HG03025 (cell line): ENCODE data around the gene LIMA1.
"Not testable (repeated sequence)": the region's sequence is repeated elsewhere in the genome, so short reads cannot be mapped to it uniquely, and the experiment has no call there.

Source experiments
- ATAC-seq: cut with Tn5 transposase; IDR thresholded peaks from one replicate; pipeline ENCODE4 v1.9.1; 2021; ENCODE audit warnings: mild to moderate bottlenecking, moderate library complexity; ENCODE audit not compliant: unreplicated experiment, low FRiP score

LIMA1 gene

GRCh38 chr12:50290692-50291091, 7.4 kb upstream of the LIMA1 start:
- not testable (repeated sequence) for ATAC-seq

- no peak for ATAC-seq
These were observed 4.0 kb upstream of the LIMA1 start for GRCh38 chr12:50287271-50287670.

- no peak for ATAC-seq
These were observed 1.9 kb upstream of the LIMA1 start for GRCh38 chr12:50285253-50285652.

- no peak for ATAC-seq
These were observed 545 bp downstream of the LIMA1 start for GRCh38 chr12:50282721-50283228.

GRCh38 chr12:50279501-50279900, 3.8 kb downstream of the LIMA1 start:
- ATAC-seq: no peak

GRCh38 chr12:50276912-50277671, 6.2 kb downstream of the LIMA1 start:
- ATAC-seq: no peak

- ATAC-seq: no peak
These were observed 7.3 kb downstream of the LIMA1 start for GRCh38 chr12:50276068-50276467.

GRCh38 chr12:50275556-50275955, 7.8 kb downstream of the LIMA1 start:
- no peak for ATAC-seq

- not testable (repeated sequence) for ATAC-seq
These were observed 8.2 kb downstream of the LIMA1 start for GRCh38 chr12:50275127-50275526.

GRCh38 chr12:50271724-50272247, 11.5 kb downstream of the LIMA1 start:
- ATAC-seq: no peak

- no peak for ATAC-seq
These were observed 14.8 kb downstream of the LIMA1 start for GRCh38 chr12:50268482-50268881.

GRCh38 chr12:50265770-50266524, 17.4 kb downstream of the LIMA1 start:
- ATAC-seq: no peak

- ATAC-seq: no peak
These were observed 19.5 kb downstream of the LIMA1 start for GRCh38 chr12:50263832-50264231.

- no peak for ATAC-seq
These were observed 21.7 kb downstream of the LIMA1 start for GRCh38 chr12:50261654-50262053.

GRCh38 chr12:50258167-50258551, 25.2 kb downstream of the LIMA1 start:
- ATAC-seq: no peak

GRCh38 chr12:50257236-50258166, 25.8 kb downstream of the LIMA1 start:
- no peak for ATAC-seq

- no peak for ATAC-seq
These were observed 26.6 kb downstream of the LIMA1 start for GRCh38 chr12:50256761-50257160.

- ATAC-seq: no peak
These were observed 30.2 kb downstream of the LIMA1 start for GRCh38 chr12:50252977-50253602.

GRCh38 chr12:50251619-50252252, 31.6 kb downstream of the LIMA1 start:
- ATAC-seq: no peak
